ENCODE results near the gene DPH7. TPM values are rescaled to one million over a fixed set of nuclear protein-coding genes. Genes with fewer than 3 reads are reported as not detected.

DPH7 gene
- total RNA-seq, 1 experiment from 2014 or later = 54.4 TPM

DNA sequence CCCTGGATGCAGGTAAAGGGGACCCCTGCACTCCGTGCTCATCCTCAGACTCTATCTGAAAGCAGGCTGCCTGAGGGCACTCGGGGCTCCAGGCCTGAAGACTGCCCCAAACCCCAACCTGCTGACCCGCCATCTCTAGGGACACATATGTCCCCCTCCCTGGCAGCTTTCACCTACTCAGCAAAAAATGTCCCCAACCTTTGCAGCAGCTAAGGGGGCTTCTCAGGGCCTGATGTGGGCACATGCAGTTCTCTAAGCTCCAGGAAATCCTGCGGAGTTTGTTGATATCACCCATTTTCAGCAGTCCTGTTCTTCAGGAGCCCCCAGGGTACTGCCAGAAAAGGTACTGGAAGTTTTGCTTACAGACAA is 2.2 kb upstream of the DPH7 start:
- ChIA-PET RAD21 (ENCODE audit: low non-redundant PET in 1 of 2, low total read pairs in 2 of 2, uncharacterized antibody in 2 of 2, unreplicated experiment in 2 of 2) (no interaction called here), CTCF (interaction anchor here (1.7 to 2.7 kb wide), 2 partner anchors 10 to 114 kb away, joined by 5 to 11 read pairs; partner anchors contain the start of gene ZMYND19), POLR2A (no interaction called here)
- no peaks in the 10 kb centered on the region for H3K9me3 ChIP-seq (ENCODE audit: control insufficient read depth in 1 of 2, insufficient read depth in 1 of 2, low read depth in 1 of 2, low read length in 2 of 2)
- TF ChIP-seq CBX3 (IDR thresholded peaks at IDR 0.05; ENCODE audit: low read depth) (no peak), RAD21 (IDR thresholded peaks at IDR 0.05; ENCODE audit: low read depth) (no peak), JUND (IDR thresholded peaks at IDR 0.05) (no peak), YY1 (IDR thresholded peaks at IDR 0.05; ENCODE audit: extremely low read depth, insufficient replicate concordance, low read depth, low read length) (no peak), REST (IDR thresholded peaks at IDR 0.05; ENCODE audit: low read depth) (no peak), ZBTB33 (IDR thresholded peaks at IDR 0.05; ENCODE audit: extremely low read depth, insufficient replicate concordance, low read length) (no peak), SP1 (IDR thresholded peaks at IDR 0.05; ENCODE audit: low read depth) (no peak), EZH2 (IDR thresholded peaks at IDR 0.05) (no peak), ELF1 (IDR thresholded peaks at IDR 0.05; ENCODE audit: borderline replicate concordance, low read depth) (no peak), POLR2AphosphoS5 (IDR thresholded peaks at IDR 0.05; ENCODE audit: low read depth, low read length) (no peak), FOSL1 (IDR thresholded peaks at IDR 0.05; ENCODE audit: low read depth) (no peak), TCF7L2 (IDR thresholded peaks at IDR 0.05; ENCODE audit: borderline replicate concordance, extremely low read depth, insufficient read depth, insufficient read length) (no peak), POLR2A (IDR thresholded peaks at IDR 0.05; ENCODE audit: borderline replicate concordance, extremely low read depth, insufficient read depth, insufficient read length) (no peak), CTCF (IDR thresholded peaks at IDR 0.05 in 2 of 3, conservative IDR thresholded peaks at IDR 0.05 in 1 of 3; ENCODE audit: borderline replicate concordance in 1 of 3, insufficient read depth in 1 of 3, low read depth in 2 of 3, low read length in 2 of 3) (no peak)
- H3K9ac ChIP-seq (ENCODE audit: low read length) = no peak overlapping the region
- BruUV-seq (replicated peaks) = no TSS peak
- peaks cover 6 to 15% of the 10 kb centered on the region in 2 experiments; a peak in 3 of 4 replicates for H3K4me1 ChIP-seq (ENCODE audit: control insufficient read depth in 1 of 2, insufficient read depth in 2 of 2, low read length in 2 of 2)
- H3K4me2 ChIP-seq (ENCODE audit: low read length) = no peak overlapping the region
- no peak for DNase-seq (ENCODE audit: low read depth, low spot score)
- H4K20me1 ChIP-seq (ENCODE audit: insufficient read depth) = no peaks in the 10 kb centered on the region
- H3K4me3 ChIP-seq (replicated peaks in 1 of 2; ENCODE audit: low read depth in 1 of 2, low read length in 2 of 2) = no peak overlapping the region
- intact Hi-C loops (cut with micrococcal nuclease) = no loop called here
- H3K36me3 ChIP-seq (ENCODE audit: control insufficient read depth in 1 of 2, insufficient read depth in 2 of 2, low read length in 2 of 2) = peaks cover 11 to 42% of the 10 kb centered on the region in 2 experiments; a peak in 3 of 4 replicates
- H3K27me3 ChIP-seq (ENCODE audit: insufficient read depth, low read length) = no peaks in the 10 kb centered on the region
- no peak overlapping the region for H3K27ac ChIP-seq (ENCODE audit: low read depth, low read length)
- no peaks in the 10 kb centered on the region for H3K9me2 ChIP-seq (ENCODE audit: insufficient read depth)
- H2AFZ ChIP-seq (ENCODE audit: low read depth, low read length, poor library complexity, severe bottlenecking) = no peak overlapping the region
- no peak for ATAC-seq
- peaks cover 67% of the 10 kb centered on the region for H3K79me2 ChIP-seq (ENCODE audit: insufficient read depth, low read length)

Measured in HCT116 (cell line).